ENCODE results near the gene PDSS2. TPM values are rescaled to one million over a fixed set of nuclear protein-coding genes. Genes with fewer than 3 reads are reported as not detected.

The PDSS2 gene
- total and polyA plus RNA-seq, 2 donors (not counting 1 experiment from before 2014, with no cell fraction given) = 16.9 to 17.0 TPM

DNA sequence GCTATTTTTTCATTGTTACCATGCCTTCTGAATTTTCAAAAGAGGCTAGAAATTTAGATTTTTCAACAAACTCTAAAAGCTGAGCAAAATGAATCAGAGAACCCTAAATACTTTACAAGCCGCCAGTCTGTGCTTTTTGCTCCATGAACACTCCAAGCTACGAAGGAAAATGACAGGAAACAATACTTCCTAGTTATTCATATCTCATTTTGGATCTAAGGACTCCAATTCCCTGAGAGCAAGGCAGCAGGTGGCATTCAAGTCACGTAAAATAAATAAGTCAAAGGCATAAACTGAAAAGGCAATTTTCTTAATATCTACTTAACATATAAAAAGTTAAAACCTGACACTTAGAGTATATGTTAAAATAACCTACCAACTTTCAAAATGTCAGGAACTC lies 50.6 kb downstream of the PDSS2 start:
- 90% methylated on average over 2 of the region's 3 CpGs for WGBS (ENCODE audit: insufficient coverage)
- no peak overlapping the region for H3K27ac ChIP-seq (ENCODE audit: low read length in 2 of 2)
- no peak overlapping the region for H3K4me2 ChIP-seq (replicated peaks; ENCODE audit: low read depth, low read length, poor library complexity, severe bottlenecking)
- DNase-seq = no peak
- Mint-ChIP-seq H3K4me1 (no peaks in the 10 kb centered on the region), H3K4me3 (no peak overlapping the region), H3K27me3 (no peaks in the 10 kb centered on the region), H3K9me3 (ENCODE audit: insufficient read depth) (peaks cover 12% of the 10 kb centered on the region), H3K27ac (no peak overlapping the region)
- peaks cover 2 to 26% (median 10%) of the 10 kb centered on the region in 3 donors for H3K9me3 ChIP-seq (ENCODE audit: control extremely low read depth in 1 of 3, control insufficient read depth in 2 of 3, insufficient read depth in 1 of 3, low read length in 2 of 3)
- no peak for TF ChIP-seq CTCF (IDR thresholded peaks at IDR 0.05)
- TF ChIP-seq EZH2 (IDR thresholded peaks at IDR 0.05; ENCODE audit: borderline replicate concordance, insufficient read depth, low read depth, low read length, poor library complexity, severe bottlenecking) = no peak
- H3K9ac ChIP-seq (ENCODE audit: low read length) = no peak overlapping the region
- H3K4me3 ChIP-seq (ENCODE audit: control extremely low read depth in 1 of 5, extremely low read depth in 1 of 5, insufficient read depth in 1 of 5, low read depth in 2 of 5, low read length in 4 of 5) = no peak overlapping the region
- ChIA-PET POLR2A (no interaction called here), CTCF (no interaction called here)
- no peaks in the 10 kb centered on the region for H3K4me1 ChIP-seq (ENCODE audit: control insufficient read depth in 2 of 2, insufficient read depth in 2 of 2, low read length in 2 of 2)
- H3K36me3 ChIP-seq (replicated peaks in 1 of 2; ENCODE audit: control extremely low read depth in 1 of 2, control insufficient read depth in 1 of 2, extremely low read depth in 1 of 2, insufficient read depth in 2 of 2, low read length in 1 of 2) = peaks cover 1 to 3% of the 10 kb centered on the region in 2 experiments
- H3K27me3 ChIP-seq (replicated peaks in 1 of 4; ENCODE audit: control extremely low read depth in 1 of 4, control insufficient read depth in 3 of 4, insufficient read depth in 4 of 4, low read length in 3 of 4) = no peaks in the 10 kb centered on the region
- peaks cover 20% of the 10 kb centered on the region for H3K79me2 ChIP-seq (ENCODE audit: control insufficient read depth, insufficient read depth, low read length)
- no peak overlapping the region for H2AFZ ChIP-seq (ENCODE audit: insufficient read depth, low read depth, low read length, poor library complexity, severe bottlenecking)
- H4K20me1 ChIP-seq (ENCODE audit: control insufficient read depth, insufficient read depth, low read length, poor library complexity, severe bottlenecking) = no peaks in the 10 kb centered on the region
- no peak for ATAC-seq (ENCODE audit: low read depth)
- intact Hi-C loops (cut with micrococcal nuclease) = no loop called here

DNA sequence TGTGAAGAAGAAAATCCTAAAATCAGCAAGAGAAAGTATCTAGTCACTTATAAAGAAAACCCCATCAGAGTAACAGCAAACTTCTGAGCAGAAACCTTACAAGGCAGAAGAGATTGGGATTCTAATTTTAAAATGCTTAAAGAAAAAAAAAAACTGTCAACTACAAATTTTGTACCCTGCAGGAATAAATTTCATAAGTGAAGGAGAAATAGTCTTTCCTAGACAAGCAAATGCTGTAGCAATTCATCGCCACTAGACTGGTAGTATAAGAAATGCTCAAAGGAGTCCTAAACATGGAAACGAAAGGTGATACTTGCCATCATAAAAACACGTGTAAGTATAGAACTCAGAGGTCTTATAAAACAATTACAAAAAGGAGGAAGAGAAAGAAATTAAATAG lies 54.4 kb downstream of the PDSS2 start:
- CTCF ChIA-PET = no interaction called here

More for the DNA sequence above, 54.4 kb downstream of the PDSS2 start:
- H3K4me2 ChIP-seq (replicated peaks; ENCODE audit: low read depth, low read length, poor library complexity, severe bottlenecking) = no peak overlapping the region
- Mint-ChIP-seq H3K27ac (no peak overlapping the region), H3K4me1 (no peaks in the 10 kb centered on the region), H3K9me3 (ENCODE audit: insufficient read depth) (peaks cover 21% of the 10 kb centered on the region), H3K27me3 (no peaks in the 10 kb centered on the region), H3K4me3 (no peak overlapping the region)
- H3K27ac ChIP-seq (ENCODE audit: low read length in 2 of 2) = no peak overlapping the region
- H3K79me2 ChIP-seq (ENCODE audit: control insufficient read depth, insufficient read depth, low read length) = peaks cover 41% of the 10 kb centered on the region
- DNase-seq (no peak), ATAC-seq (ENCODE audit: low read depth) (no peak)
- peaks cover 1 to 14% of the 10 kb centered on the region in 2 experiments for H3K36me3 ChIP-seq (replicated peaks in 1 of 2; ENCODE audit: control extremely low read depth in 1 of 2, control insufficient read depth in 1 of 2, extremely low read depth in 1 of 2, insufficient read depth in 2 of 2, low read length in 1 of 2)
- H3K9me3 ChIP-seq (ENCODE audit: control extremely low read depth in 1 of 3, control insufficient read depth in 2 of 3, insufficient read depth in 1 of 3, low read length in 2 of 3) = peaks cover 4 to 51% (median 34%) of the 10 kb centered on the region in 3 donors
- no peaks in the 10 kb centered on the region for H3K4me1 ChIP-seq (ENCODE audit: control insufficient read depth in 2 of 2, insufficient read depth in 2 of 2, low read length in 2 of 2)
- H4K20me1 ChIP-seq (ENCODE audit: control insufficient read depth, insufficient read depth, low read length, poor library complexity, severe bottlenecking) = no peaks in the 10 kb centered on the region
- WGBS (ENCODE audit: insufficient coverage) = no CpG with 5 or more reads among the region's 3 CpGs
- intact Hi-C loops (cut with micrococcal nuclease) = no loop called here
- no peaks in the 10 kb centered on the region for H3K27me3 ChIP-seq (replicated peaks in 1 of 4; ENCODE audit: control extremely low read depth in 1 of 4, control insufficient read depth in 3 of 4, insufficient read depth in 4 of 4, low read length in 3 of 4)
- no peak overlapping the region for H3K4me3 ChIP-seq (ENCODE audit: control extremely low read depth in 1 of 5, extremely low read depth in 1 of 5, insufficient read depth in 1 of 5, low read depth in 2 of 5, low read length in 4 of 5)
- no peak overlapping the region for H2AFZ ChIP-seq (ENCODE audit: insufficient read depth, low read depth, low read length, poor library complexity, severe bottlenecking)
- POLR2A ChIA-PET = no interaction called here
- no peak overlapping the region for H3K9ac ChIP-seq (ENCODE audit: low read length)
- TF ChIP-seq EZH2 (IDR thresholded peaks at IDR 0.05; ENCODE audit: borderline replicate concordance, insufficient read depth, low read depth, low read length, poor library complexity, severe bottlenecking) (no peak), CTCF (IDR thresholded peaks at IDR 0.05) (no peak)

Measured in B cell (primary cell).